ENCODE results near the gene PPP1R16B.

DNA sequence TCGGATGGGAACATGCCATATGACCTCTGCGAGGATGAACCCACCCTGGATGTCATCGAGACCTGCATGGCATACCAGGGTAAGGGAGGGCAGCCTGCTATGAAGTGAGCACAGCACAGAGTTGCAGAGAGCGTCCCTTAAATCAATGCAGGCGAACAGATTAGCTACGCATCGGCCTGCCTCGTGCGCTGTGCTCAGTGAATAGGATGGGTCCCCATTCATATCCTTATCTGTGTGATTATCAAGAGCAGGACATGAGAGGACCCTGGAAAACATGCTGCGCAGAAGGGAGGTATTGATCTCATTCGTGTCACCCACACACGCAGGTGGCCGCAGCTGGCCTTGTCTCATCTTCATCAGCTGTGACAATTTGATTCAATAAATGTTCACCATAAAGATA, 95.1 kb downstream of the PPP1R16B start:
- TF ChIP-seq, protein P1, sequence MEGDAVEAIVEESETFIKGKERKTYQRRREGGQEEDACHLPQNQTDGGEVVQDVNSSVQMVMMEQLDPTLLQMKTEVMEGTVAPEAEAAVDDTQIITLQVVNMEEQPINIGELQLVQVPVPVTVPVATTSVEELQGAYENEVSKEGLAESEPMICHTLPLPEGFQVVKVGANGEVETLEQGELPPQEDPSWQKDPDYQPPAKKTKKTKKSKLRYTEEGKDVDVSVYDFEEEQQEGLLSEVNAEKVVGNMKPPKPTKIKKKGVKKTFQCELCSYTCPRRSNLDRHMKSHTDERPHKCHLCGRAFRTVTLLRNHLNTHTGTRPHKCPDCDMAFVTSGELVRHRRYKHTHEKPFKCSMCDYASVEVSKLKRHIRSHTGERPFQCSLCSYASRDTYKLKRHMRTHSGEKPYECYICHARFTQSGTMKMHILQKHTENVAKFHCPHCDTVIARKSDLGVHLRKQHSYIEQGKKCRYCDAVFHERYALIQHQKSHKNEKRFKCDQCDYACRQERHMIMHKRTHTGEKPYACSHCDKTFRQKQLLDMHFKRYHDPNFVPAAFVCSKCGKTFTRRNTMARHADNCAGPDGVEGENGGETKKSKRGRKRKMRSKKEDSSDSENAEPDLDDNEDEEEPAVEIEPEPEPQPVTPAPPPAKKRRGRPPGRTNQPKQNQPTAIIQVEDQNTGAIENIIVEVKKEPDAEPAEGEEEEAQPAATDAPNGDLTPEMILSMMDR (conservative IDR thresholded peaks at IDR 0.05) = no peak
- TF ChIP-seq ZFX (IDR thresholded peaks at IDR 0.05) = no peak

All from C4-2B (cell line).